Keratinocyte (primary cell): ENCODE results near the gene MC1R. TPM values are rescaled to one million over a fixed set of nuclear protein-coding genes. Genes with fewer than 3 reads are reported as not detected.
"Not testable (repeated sequence)": the region's sequence is repeated elsewhere in the genome, so short reads cannot be mapped to it uniquely, and the experiment has no call there.

Experiments used
- DNase-seq: peaks from one replicate; pipeline ENCODE4 v3.0.0-alpha.2; 2011; ENCODE audit warnings: low read depth, missing footprints, low spot score
- FAIRE-seq: peaks from 2 replicates; lab custom pipeline; 2011; peaks lifted over from hg19 to GRCh38; lab: Jason Lieb, UNC
- H2AFZ ChIP-seq: 2 replicates; pipeline ENCODE4 v1.6.0; 2012; ENCODE audit warnings: low read length, control low read depth, inconsistent platforms; ENCODE audit not compliant: control insufficient read depth
- H3K27ac ChIP-seq: 2 replicates; pipeline ENCODE4 v1.5.1; 2011; ENCODE audit warnings: low read length; ENCODE audit not compliant: control insufficient read depth, insufficient read depth
- H3K27me3 ChIP-seq: 3 replicates; pipeline ENCODE4 v1.6.0; 2011; ENCODE audit warnings: low read length; ENCODE audit not compliant: control insufficient read depth, insufficient read depth; ENCODE audit errors: extremely low read depth
- H3K36me3 ChIP-seq, 2 experiments: 2 replicates in 1 of 2; 3 replicates in 1 of 2; pipeline ENCODE4 v1.5.1; 2011; ENCODE audit warnings: low read length in 2 of 2, mild to moderate bottlenecking in 1 of 2; ENCODE audit not compliant: control insufficient read depth in 2 of 2, insufficient read depth in 2 of 2; ENCODE audit errors: extremely low read depth in 1 of 2
- H3K4me1 ChIP-seq: 3 replicates; pipeline ENCODE4 v1.5.1; 2011; ENCODE audit warnings: low read length; ENCODE audit not compliant: control insufficient read depth, insufficient read depth; ENCODE audit errors: extremely low read depth
- H3K4me2 ChIP-seq: 3 replicates; pipeline ENCODE4 v1.6.0; 2011; ENCODE audit warnings: low read depth, low read length; ENCODE audit not compliant: control insufficient read depth, insufficient read depth; ENCODE audit errors: extremely low read depth
- H3K4me3 ChIP-seq, 3 experiments: fragments of 200-600 bp in 1 of 3; sonication (generic) in 1 of 3; 2 replicates in 2 of 3; 3 replicates in 1 of 3; pipeline ENCODE4 v1.5.1; 2011 to 2016; ENCODE audit warnings: low read length in 3 of 3, mild to moderate bottlenecking in 3 of 3, control low read depth in 2 of 3, inconsistent platforms in 1 of 3, low read depth in 1 of 3, mixed read lengths in 1 of 3, mixed run types in 1 of 3, moderate library complexity in 1 of 3; ENCODE audit not compliant: control insufficient read depth in 2 of 3, insufficient read depth in 2 of 3; ENCODE audit errors: extremely low read depth in 1 of 3
- H3K79me2 ChIP-seq: 2 replicates; pipeline ENCODE4 v1.6.0; 2012; ENCODE audit warnings: low read length; ENCODE audit not compliant: control insufficient read depth, insufficient read depth
- H3K9ac ChIP-seq: 3 replicates; pipeline ENCODE4 v1.6.0; 2011; ENCODE audit warnings: low read length; ENCODE audit not compliant: control insufficient read depth, insufficient read depth; ENCODE audit errors: extremely low read depth
- H3K9me1 ChIP-seq: 3 replicates; pipeline ENCODE4 v1.6.0; 2011; ENCODE audit warnings: low read length; ENCODE audit not compliant: control insufficient read depth, insufficient read depth; ENCODE audit errors: extremely low read depth
- H3K9me3 ChIP-seq: 2 replicates; pipeline ENCODE4 v1.5.1; 2012; ENCODE audit warnings: low read depth, low read length; ENCODE audit not compliant: control insufficient read depth
- H4K20me1 ChIP-seq: 3 replicates; pipeline ENCODE4 v1.6.0; 2011; ENCODE audit warnings: low read length; ENCODE audit not compliant: control insufficient read depth, insufficient read depth; ENCODE audit errors: extremely low read depth
- EZH2 ChIP-seq: IDR thresholded peaks from one replicate; pipeline ENCODE4 v1.6.1; 2012; ENCODE audit warnings: inconsistent platforms, mild to moderate bottlenecking, low read length, moderate library complexity
- dilution Hi-C: fragments of 300-500 bp; cut with MboI; formaldehyde crosslinking; loops from one replicate; pipeline ENCODE4 v1.7.0; 2020; ENCODE audit warnings: low sequenced_read_pairs; ENCODE audit not compliant: extremely low pct_ligation_motif_present
- polyA plus RNA-seq, 5 experiments: library from polyadenylated mRNA; depleted of rRNA in 3 of 5; stranded (reverse) in 3 of 5; stranded (forward) in 1 of 5; unstranded in 1 of 5; fragments of >200 nt; gene quantifications; 1 replicate in 1 of 5; 2 replicates in 3 of 5; 3 replicates in 1 of 5; pipeline versions ENCODE4 v1.2.1 to v1.2.3, GENCODE V29; 2011 to 2012; ENCODE audit warnings: missing spikeins in 2 of 5, low read depth in 1 of 5, low replicate concordance in 1 of 5
- TF ChIP-seq, protein P1 (sequence below), 3 experiments: IDR thresholded peaks in 1 of 3; conservative IDR thresholded peaks in 1 of 3; optimal IDR thresholded peaks in 1 of 3; 2 replicates in 2 of 3; 3 replicates in 1 of 3; pipeline versions ENCODE3 to v1.5.1; 2011; ENCODE audit warnings: low read length in 3 of 3, mild to moderate bottlenecking in 3 of 3, moderate library complexity in 2 of 3, control low read depth in 1 of 3, inconsistent platforms in 1 of 3; ENCODE audit not compliant: insufficient read depth in 2 of 3; ENCODE audit errors: extremely low read depth in 1 of 3

MC1R gene
- polyA plus RNA-seq, 1 donor (not counting 4 experiments of a cell fraction or from before 2014, with no cell fraction given) = 1.1 TPM

DNA sequence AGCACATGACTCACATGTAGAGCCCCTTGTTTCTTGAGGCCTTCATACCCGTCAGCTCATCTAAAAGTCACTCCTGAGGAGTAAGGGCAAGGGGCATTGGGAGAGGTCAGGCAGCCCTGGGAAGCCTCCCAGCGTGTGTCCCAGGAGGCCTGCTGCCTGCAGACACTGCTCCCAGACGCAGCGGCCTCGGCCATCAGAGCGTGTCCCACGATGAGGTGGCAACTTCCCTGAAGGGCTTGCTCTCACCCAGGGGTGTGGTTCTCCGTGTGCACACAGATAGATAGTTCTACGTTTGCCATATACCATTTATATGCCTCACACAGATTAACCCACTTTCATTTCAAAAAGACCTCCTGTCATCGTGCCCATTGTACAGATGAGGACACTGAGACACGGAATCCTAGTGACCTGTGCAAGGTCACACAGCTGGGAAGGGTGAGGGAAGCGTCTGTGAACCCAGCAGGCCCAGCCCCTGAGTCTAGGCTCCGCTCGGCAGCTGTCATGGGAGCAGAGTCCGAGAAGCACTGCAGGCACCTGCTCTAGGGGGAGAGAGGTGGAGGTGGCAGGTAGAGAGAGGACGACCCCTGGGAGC, 12.7 kb downstream of the MC1R start:
- Histone ChIP-seq H3K79me2 (no peaks in the 10 kb centered on the region), H3K36me3 (peaks cover 9 to 12% of the 10 kb centered on the region in 2 experiments), H3K9me3 (no peaks in the 10 kb centered on the region), H4K20me1 (peaks cover 5% of the 10 kb centered on the region), H3K27me3 (no peaks in the 10 kb centered on the region), H3K4me2 (no peak overlapping the region), H3K9ac (no peak overlapping the region), H3K27ac (no peak overlapping the region), H3K9me1 (no peaks in the 10 kb centered on the region), H2AFZ (no peak overlapping the region), H3K4me3 (no peak overlapping the region), H3K4me1 (no peaks in the 10 kb centered on the region)
- FAIRE-seq (no peak), DNase-seq (no peak)
- dilution Hi-C loops = no loop called here
- TF ChIP-seq, protein P1, sequence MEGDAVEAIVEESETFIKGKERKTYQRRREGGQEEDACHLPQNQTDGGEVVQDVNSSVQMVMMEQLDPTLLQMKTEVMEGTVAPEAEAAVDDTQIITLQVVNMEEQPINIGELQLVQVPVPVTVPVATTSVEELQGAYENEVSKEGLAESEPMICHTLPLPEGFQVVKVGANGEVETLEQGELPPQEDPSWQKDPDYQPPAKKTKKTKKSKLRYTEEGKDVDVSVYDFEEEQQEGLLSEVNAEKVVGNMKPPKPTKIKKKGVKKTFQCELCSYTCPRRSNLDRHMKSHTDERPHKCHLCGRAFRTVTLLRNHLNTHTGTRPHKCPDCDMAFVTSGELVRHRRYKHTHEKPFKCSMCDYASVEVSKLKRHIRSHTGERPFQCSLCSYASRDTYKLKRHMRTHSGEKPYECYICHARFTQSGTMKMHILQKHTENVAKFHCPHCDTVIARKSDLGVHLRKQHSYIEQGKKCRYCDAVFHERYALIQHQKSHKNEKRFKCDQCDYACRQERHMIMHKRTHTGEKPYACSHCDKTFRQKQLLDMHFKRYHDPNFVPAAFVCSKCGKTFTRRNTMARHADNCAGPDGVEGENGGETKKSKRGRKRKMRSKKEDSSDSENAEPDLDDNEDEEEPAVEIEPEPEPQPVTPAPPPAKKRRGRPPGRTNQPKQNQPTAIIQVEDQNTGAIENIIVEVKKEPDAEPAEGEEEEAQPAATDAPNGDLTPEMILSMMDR (optimal IDR thresholded peaks at IDR 0.05 in 1 of 3, IDR thresholded peaks at IDR 0.05 in 1 of 3, conservative IDR thresholded peaks at IDR 0.05 in 1 of 3; ENCODE audit: extremely low read depth in 1 of 3, insufficient read depth in 2 of 3, low read length in 3 of 3) = no peak
- no peak for TF ChIP-seq EZH2

DNA sequence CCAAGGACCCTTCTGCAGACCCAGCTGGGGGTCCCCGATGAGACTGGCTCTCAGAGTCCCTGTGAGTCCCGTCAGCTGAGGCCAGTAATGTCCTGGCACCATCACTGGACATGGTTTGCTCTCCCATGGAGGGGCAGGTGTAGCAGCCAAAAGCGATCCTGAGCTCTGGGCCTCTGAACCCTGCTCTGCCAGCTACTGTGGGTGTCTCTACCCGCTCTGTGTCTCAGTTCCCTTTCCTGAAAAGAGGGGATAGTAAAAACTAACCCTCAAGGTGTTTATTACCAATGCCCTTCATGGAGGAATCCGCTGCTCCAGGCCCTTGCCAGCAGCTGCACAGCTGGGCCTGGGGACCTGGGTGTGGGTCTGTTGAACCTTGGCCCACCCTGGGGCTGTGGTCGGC, 13.3 kb downstream of the MC1R start:
- FAIRE-seq (no peak), DNase-seq (no peak)
- H3K36me3 ChIP-seq = peaks cover 9 to 12% of the 10 kb centered on the region in 2 experiments
- H3K27ac ChIP-seq = no peak overlapping the region
- no peaks in the 10 kb centered on the region for H3K27me3 ChIP-seq
- no peak overlapping the region for H3K4me3 ChIP-seq
- no peaks in the 10 kb centered on the region for H3K4me1 ChIP-seq
- dilution Hi-C loops = no loop called here
- no peak overlapping the region for H2AFZ ChIP-seq
- peaks cover 5% of the 10 kb centered on the region for H4K20me1 ChIP-seq
- H3K9me3 ChIP-seq = no peaks in the 10 kb centered on the region
- H3K79me2 ChIP-seq = no peaks in the 10 kb centered on the region
- no peaks in the 10 kb centered on the region for H3K9me1 ChIP-seq
- H3K9ac ChIP-seq = no peak overlapping the region
- no peak overlapping the region for H3K4me2 ChIP-seq
- TF ChIP-seq EZH2 = no peak
- TF ChIP-seq, protein P1 (optimal IDR thresholded peaks at IDR 0.05 in 1 of 3, IDR thresholded peaks at IDR 0.05 in 1 of 3, conservative IDR thresholded peaks at IDR 0.05 in 1 of 3; ENCODE audit: extremely low read depth in 1 of 3, insufficient read depth in 2 of 3, low read length in 3 of 3) = no peak

DNA sequence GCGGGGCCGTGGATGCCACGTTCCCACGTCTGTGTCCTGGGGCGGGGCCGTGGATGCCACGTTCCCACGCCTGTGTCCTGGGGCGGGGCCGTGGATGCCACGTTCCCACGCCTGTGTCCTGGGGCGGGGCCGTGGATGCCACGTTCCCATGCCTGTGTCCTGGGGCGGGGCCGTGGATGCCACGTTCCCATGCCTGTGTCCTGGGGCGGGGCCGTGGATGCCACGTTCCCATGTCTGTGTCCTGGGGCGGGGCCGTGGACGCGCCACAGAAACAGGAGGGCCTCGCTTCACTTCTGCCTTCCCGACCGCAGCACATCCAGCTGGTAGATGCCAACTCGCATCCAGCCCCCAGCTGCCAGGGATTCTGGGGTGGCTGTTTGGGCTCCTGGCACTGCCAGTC, 15.4 kb downstream of the MC1R start:
- H4K20me1 ChIP-seq, DNase-seq, H3K9ac ChIP-seq, H2AFZ ChIP-seq, H3K27me3 ChIP-seq, H3K27ac ChIP-seq, H3K4me3 ChIP-seq, dilution Hi-C loops, H3K79me2 ChIP-seq, H3K9me1 ChIP-seq, H3K4me1 ChIP-seq, H3K9me3 ChIP-seq, FAIRE-seq, H3K4me2 ChIP-seq: not testable (repeated sequence)
- peaks cover 9 to 12% of the 10 kb centered on the region in 2 experiments for H3K36me3 ChIP-seq
